Fibroblast of mammary gland (primary cell): ENCODE results near the gene WDR90.

Experiments used
- DNase-seq: peaks from one replicate; pipeline ENCODE4 v3.0.0-alpha.2; 2010; ENCODE audit warnings: low read depth
- H3K4me3 ChIP-seq: 2 replicates; pipeline ENCODE4 v1.5.1; 2011; ENCODE audit warnings: low read depth, mild to moderate bottlenecking, low read length, moderate library complexity; ENCODE audit not compliant: control insufficient read depth
- TF ChIP-seq, protein P1 (sequence below): conservative IDR thresholded peaks from 2 replicates; pipeline ENCODE4 v1.5.1; 2011; ENCODE audit warnings: low read depth, low read length, inconsistent platforms; ENCODE audit not compliant: control insufficient read depth, insufficient read depth

Gene WDR90

DNA sequence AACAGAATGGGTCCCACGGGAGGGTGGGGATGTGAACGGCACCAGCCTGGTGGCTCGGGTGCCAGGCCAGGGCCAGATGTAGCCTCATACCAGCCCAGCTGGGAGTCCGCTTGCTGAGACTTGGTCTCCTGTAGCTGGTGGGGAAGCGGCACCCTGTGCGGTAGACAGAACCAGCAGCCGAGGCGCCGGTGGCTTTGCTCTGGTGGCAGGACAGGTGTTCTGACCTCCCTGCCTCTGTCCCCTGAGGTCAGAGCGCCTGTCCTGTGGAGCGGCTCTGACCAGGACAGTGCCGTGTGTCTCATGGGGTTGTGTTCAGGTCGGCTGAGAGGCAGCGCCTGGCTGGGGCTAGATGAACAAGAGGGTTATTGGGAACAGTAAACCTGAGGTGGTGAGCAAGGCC is 39.2 kb upstream of the WDR90 start:
- DNase-seq = no peak
- TF ChIP-seq, protein P1, sequence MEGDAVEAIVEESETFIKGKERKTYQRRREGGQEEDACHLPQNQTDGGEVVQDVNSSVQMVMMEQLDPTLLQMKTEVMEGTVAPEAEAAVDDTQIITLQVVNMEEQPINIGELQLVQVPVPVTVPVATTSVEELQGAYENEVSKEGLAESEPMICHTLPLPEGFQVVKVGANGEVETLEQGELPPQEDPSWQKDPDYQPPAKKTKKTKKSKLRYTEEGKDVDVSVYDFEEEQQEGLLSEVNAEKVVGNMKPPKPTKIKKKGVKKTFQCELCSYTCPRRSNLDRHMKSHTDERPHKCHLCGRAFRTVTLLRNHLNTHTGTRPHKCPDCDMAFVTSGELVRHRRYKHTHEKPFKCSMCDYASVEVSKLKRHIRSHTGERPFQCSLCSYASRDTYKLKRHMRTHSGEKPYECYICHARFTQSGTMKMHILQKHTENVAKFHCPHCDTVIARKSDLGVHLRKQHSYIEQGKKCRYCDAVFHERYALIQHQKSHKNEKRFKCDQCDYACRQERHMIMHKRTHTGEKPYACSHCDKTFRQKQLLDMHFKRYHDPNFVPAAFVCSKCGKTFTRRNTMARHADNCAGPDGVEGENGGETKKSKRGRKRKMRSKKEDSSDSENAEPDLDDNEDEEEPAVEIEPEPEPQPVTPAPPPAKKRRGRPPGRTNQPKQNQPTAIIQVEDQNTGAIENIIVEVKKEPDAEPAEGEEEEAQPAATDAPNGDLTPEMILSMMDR = no peak
- no peak overlapping the region for H3K4me3 ChIP-seq

DNA sequence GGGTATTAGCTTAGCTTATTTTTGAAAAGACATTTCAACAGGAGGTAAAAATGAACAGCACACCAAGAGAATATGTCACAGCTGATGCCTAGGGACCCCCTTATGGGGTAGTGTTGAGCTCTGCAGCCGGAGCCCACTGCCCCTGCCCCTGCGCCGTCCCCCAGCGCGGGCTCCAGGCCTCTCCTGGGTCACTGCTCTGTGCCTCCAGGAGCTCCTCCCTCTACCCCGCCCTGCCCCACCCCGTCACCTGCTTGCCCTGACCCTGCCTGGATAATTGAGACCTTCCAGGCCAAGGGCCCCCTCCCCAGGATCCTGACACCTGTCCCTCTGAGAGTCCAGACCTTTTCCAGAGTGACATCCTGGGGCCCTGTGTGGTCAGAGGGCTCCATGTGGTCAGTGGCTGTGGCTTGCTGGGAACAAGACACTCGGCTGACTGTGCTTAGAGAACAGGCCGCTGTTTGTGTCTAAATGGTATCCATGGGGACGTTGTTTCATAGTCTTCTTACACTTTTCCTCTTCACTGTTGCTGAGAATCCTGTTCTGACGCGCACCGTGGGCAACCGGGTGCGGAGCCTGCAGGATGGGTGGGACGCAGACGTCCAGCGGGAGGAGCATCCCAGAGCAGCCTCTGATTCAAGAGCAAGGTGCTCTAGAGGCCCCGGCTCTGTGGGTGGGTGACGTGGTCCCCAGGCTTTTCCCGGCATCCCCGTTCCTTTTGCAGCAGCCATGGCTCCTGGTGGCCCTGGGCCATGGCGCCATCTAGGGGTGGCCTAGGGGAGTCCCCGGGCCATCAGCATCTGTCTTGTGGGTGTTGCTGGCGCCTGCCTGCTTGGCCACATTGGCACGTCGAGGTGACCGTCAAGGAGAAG is 38.4 kb upstream of the WDR90 start:
- TF ChIP-seq, protein P1 = peak; percentile 49
- DNase-seq = peak; percentile 63
- H3K4me3 ChIP-seq = no peak overlapping the region

DNA sequence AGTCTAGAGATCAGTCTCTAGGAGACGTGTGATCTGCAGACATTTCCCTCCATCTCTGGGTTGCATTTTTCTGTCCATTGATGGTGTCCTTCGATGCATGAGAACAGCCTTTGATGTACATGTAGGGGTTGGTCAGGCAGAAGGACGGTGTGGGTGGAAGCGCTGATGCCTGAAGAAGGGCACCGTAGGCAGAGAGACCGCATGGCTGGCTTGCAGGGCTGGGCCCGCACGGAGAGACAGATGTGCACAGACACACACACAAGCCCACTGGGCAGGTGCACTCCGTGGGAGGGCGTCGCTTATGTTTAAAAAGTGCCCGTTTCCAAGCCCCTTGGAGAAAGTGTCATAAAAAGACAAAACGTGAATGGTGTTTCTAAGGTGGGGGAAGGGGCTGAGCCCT is 34.0 kb upstream of the WDR90 start:
- no peak overlapping the region for H3K4me3 ChIP-seq
- no peak for DNase-seq
- TF ChIP-seq, protein P1 = no peak

DNA sequence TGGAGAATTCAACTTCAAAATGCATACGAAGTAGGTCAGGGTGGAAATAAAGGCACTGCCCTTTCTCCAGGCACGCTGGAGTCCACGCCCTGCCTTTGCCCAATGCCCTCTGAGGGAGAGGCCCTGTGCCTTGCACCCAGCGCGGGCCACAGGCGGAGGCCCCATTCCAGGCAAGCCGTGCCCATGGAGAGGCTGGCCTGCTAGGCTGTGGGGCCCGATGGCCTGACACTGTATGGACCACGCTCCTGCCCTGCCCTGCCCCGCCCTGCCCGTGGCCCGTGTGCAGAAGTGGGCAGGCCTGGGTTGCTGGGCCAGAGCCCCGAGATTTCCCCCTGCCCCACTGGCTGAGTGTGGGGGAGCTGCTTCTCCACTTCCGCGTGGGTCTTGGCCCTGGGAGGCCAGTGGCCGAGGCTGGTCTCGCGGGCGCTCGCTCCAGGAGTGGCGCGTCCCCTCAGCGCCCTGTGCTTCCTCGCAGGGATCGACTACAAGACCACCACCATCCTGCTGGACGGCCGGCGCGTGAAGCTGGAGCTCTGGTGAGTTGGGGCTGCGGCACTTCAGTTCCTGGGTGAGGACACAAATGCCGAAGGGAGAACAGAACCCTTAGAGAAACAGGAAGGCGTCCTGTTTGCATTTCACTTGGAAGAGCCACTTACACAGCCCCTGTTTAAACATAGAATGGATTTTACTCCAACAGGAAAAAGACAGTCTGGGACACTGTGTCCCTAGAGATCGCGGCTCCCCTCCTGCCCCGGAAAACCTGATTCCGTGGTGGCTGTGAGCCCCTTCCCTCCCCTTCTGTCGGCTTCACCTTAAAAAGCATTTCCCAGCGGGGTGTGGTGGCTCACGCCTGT is 32.2 kb upstream of the WDR90 start:
- TF ChIP-seq, protein P1 = no peak
- DNase-seq = no peak
- no peak overlapping the region for H3K4me3 ChIP-seq

DNA sequence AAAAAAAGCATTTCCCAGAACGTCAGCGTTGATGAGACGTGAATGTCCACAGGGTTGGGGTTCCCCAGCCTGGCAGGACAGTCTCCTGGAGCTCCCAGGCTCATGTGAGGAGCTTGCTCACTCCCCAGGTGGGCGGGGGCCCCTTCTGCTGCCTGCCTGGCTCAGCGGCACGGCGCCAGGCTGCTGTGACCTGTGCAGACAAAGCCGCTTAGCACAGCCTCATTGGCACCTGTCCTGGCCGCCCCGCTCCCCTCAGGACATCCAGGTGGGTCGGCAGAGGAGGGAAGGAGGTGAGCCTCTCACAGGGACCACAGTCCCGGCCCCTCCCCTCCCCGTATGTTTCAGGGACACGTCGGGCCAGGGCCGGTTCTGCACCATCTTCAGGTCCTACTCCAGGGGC is 31.3 kb upstream of the WDR90 start:
- H3K4me3 ChIP-seq = no peak overlapping the region
- TF ChIP-seq, protein P1 = no peak
- DNase-seq = no peak

DNA sequence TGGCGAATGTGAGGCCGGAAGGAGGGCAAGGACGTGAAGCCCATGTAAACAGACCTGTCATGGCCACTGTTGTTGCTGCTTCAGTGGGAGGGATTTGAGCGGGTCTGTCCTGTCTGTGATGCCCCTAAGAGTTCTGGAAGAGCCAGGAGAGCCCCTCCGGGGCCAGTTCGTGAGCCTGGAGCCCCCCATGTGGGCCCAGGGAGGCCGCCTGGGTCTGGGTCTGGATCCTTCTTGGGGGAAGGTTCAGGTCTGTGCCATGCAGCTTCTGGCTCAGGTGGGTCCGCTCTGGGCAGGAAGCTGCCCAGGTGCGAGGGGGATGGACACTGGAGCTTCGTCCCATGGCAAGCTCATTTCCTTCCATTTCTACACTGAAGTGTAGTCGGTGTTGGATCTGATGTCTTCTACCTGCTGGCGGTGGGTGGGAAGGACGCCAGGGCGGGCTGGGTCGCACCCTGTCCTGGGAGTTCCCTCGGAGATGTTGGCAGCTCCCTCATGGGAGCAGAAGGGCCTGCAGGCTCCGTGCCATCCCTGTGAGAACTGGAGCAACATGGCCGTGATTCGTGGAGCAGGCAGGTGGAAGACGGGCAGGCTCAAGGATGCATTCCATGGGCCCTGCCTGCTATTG is 29.6 kb upstream of the WDR90 start:
- TF ChIP-seq, protein P1 = no peak
- no peak for DNase-seq
- no peak overlapping the region for H3K4me3 ChIP-seq
